HL-60/S4 treated with retinoic acid at 250 ng/mL for 4 days and 3 days (cell line): ENCODE measurements around the gene SMARCA4.
"Not testable (repeated sequence)": the region's sequence is repeated elsewhere in the genome, so short reads cannot be mapped to it uniquely, and the experiment has no call there.

ENCODE experiments used
- in situ Hi-C: fragments of 300-500 bp; cut with MboI; formaldehyde crosslinking; loops from 2 replicates; pipeline ENCODE4 v1.7.0; 2022; ENCODE audit warnings: low sequenced_read_pairs

The SMARCA4 gene

DNA sequence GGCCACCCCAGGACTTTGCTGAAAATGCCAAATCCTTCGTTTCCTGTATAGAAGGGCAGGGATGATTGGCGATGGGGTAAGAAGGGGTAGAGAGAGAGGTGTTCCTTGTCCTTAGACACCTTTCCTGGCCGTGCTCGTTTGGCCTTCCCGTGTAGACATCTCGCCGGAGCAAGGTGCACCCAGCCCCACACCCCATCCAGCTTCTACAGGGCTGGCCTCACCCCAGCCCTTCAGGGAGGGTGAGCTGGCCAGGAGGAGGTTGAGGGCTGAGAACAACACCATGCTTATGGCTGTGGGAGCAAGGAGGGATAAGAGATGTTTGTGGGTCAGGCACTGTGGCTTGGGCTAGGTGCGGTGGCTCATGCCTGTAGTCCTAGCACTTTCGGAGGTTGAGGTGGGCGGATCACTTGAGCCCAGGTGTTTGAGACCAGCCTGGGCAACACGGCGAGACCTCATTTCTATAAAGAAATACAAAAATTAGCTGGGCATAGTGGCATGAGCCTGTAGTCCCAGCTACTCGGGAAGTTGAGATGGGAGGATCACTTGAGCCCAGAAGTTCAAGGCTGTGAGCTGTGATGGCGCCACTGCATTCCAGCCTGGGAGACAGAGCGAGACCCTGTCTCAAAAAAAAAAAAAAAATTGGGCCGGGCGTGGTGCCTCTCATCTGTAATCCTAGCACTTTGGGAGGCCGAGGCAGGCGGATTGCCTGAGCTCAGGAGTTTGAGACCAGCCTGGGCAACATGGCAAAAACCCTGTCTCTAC is 15.5 kb downstream of the SMARCA4 start:
- in situ Hi-C loops = no loop called here

GRCh38 chr19:10977742-10978092 is 16.9 kb downstream of the SMARCA4 start:
- in situ Hi-C loops = no loop called here

GRCh38 chr19:10979951-10980381 is 19.1 kb downstream of the SMARCA4 start:
- in situ Hi-C loops = no loop called here

GRCh38 chr19:10981252-10981895 is 20.5 kb downstream of the SMARCA4 start:
- in situ Hi-C loops = no loop called here

GRCh38 chr19:10983026-10983425 is 22.2 kb downstream of the SMARCA4 start:
- in situ Hi-C loops = no loop called here

DNA sequence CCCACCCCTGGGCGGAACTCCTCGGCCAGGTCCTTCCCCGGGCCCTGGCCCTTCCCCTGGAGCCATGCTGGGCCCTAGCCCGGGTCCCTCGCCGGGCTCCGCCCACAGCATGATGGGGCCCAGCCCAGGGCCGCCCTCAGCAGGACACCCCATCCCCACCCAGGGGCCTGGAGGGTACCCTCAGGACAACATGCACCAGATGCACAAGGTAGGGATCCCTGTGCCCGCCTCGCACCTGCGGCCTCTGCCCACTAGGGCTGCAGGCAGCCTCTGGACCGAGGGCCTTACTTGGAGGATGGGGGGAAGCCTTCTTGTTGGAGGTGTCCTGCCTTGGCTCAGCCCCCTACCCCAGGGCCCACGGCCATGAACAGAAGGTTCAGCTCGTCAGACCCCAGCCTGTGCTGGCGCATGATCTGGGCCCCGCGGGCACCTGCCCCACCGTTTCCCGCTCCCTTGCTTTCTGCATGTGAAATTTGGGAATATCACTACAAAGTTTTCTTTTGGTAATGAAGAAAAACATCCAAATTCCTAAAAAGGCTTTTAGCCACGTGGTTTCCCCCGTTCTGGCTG is 23.4 kb downstream of the SMARCA4 start:
- in situ Hi-C loops = no loop called here

DNA sequence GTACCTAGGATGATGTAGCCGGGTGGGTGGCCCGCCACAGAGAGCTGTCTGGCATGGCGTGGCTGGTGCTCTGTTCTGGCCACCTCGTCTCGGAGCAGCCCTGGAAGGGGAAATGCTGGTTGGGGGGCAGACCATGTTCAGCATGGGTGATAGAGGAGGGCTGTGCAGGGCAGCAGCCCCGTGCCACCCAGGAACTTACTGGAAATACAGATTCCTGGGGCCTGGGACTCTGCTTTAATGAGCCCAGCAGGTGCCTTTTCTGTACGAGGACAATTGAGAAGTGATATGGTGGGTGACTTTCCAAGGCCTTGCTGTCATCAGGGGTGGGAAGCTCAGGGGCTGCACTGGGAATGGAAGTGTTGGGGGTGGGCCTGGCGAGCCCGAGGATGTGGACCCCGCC is 24.7 kb downstream of the SMARCA4 start:
- in situ Hi-C loops = no loop called here

DNA sequence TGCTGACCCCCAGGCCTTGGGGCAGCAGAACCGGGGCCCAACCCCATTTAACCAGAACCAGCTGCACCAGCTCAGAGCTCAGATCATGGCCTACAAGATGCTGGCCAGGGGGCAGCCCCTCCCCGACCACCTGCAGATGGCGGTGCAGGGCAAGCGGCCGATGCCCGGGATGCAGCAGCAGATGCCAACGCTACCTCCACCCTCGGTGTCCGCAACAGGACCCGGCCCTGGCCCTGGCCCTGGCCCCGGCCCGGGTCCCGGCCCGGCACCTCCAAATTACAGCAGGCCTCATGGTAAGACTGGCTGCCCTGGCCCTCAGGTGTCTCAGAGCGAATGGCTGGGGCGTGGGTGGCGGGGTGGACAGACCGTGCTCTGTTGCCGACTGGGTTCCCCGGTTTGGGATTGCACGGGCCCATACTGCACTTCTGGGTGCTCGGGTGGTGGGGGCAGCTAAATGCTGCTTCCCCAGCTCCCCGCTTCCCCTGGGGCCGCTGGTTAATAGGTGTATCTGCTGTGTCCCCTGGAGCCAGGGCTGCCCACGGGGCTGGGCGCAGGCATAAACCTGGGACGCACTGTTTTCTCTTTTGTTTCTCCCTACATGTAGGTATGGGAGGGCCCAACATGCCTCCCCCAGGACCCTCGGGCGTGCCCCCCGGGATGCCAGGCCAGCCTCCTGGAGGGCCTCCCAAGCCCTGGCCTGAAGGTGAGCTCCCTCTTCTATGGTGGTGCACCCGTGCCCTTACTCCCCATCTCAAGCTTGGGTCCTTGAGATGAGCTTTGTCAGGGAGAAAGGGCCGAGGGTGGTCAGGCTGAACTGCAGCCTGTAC is 25.7 kb downstream of the SMARCA4 start:
- in situ Hi-C loops = no loop called here

- in situ Hi-C loops = no loop called here
Observed at GRCh38 chr19:10987571-10988297, 26.9 kb downstream of the SMARCA4 start.

- in situ Hi-C loops = no loop called here
Observed at GRCh38 chr19:10988380-10988779, 27.6 kb downstream of the SMARCA4 start.

DNA sequence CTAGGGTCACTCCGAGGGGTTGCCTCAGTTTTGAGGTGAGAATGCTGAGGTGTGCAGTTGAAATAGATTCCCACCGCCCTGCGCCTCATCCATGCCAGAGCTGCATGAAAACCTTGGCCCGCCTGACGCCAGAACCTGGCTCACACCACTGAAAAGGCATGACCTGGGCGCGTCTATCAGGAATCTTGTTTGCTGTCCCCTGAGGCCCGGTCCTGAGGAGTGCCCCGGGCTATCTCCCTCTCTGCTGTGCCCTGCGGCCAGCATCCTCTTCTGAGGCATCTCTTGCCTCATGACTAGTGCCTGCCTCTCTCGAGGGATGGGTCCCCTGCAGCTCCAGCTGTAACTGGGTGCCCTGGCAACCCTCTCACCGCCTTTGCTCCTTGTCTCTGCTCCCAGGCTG is 28.1 kb downstream of the SMARCA4 start:
- in situ Hi-C loops = no loop called here

- in situ Hi-C loops = no loop called here
Observed at GRCh38 chr19:10991076-10991475, 30.2 kb downstream of the SMARCA4 start.

- in situ Hi-C loops = no loop called here
Observed at GRCh38 chr19:10991521-10992081, 30.8 kb downstream of the SMARCA4 start.

GRCh38 chr19:10992174-10992573 is 31.3 kb downstream of the SMARCA4 start:
- in situ Hi-C loops = not testable (repeated sequence)

- in situ Hi-C loops = no loop called here
Observed at GRCh38 chr19:10995926-10996600, 35.2 kb downstream of the SMARCA4 start.

DNA sequence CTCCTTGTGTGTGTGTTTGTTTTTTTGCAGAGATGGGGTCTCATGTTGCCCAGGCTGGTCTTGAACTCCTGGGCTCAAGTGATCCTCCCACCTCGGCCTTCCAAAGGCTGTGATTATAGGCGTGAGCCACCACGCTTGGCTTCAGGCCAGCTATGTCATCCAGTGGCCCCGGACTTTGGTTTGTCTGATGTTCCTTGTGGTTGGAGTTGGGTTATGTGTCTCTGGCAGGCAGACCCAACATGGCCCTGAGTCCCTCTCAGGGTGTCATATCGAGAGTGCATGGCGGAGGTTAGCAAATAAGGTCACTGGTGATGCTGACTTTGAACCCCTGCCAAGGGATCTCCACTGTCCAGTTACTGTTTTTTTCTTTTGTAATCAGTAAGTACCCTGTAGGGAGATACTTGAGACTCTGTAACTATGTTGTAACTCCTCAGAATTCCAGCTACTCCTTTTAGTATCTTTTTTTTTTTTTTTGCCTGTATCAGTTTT is 37.3 kb downstream of the SMARCA4 start:
- in situ Hi-C loops = no loop called here

DNA sequence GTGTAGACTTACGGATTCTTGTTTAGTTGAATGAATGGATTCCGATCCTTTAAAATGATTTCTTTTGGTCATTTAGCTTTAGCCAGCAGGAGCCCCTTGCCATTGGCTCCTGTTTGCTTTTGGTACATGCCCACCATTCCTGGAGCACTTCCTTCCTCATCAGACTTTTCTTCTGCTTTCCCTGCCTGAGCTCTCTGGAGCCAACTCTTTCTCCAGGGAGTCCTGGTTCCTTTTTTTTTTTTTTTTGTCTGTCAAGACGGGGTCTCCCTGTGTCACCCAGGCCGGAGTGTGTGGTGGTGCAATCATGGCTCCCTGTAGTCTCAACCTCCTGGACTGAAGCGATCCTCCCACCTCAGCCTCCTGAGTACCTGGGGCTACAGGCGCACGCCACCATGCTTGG is 37.8 kb downstream of the SMARCA4 start:
- in situ Hi-C loops = no loop called here

- in situ Hi-C loops = no loop called here
Observed at GRCh38 chr19:11005521-11005920, 44.7 kb downstream of the SMARCA4 start.

DNA sequence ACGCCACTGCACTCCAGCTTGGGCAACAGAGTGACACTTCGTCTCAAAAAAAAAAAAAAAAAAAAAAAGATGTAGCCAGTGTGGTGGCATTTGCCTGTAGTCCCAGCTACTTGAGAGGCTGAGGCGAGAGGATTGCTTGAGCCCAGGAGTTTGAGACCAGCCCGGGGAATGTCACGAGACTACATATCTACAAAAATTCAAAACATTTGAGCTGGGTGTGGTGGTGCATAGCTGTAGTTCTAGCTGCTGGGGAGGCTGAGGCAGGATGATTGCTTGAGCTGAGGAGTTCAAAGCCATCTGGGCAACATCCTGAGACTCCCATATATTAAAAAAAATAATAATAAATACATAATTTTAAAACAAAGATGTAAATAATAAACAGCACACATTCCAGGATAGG is 46.6 kb downstream of the SMARCA4 start:
- in situ Hi-C loops = no loop called here
